NOMO-1 treated with dmso at 0.1 percent for 144 hours (cell line): Measurements from ENCODE around the gene CHPT1.
"Not testable (repeated sequence)": the region's sequence is repeated elsewhere in the genome, so short reads cannot be mapped to it uniquely, and the experiment has no call there.

Experiments used
- DNase-seq: peaks from one replicate; lab custom pipeline; 2025; ENCODE audit not compliant: unreplicated experiment; lab: John Stamatoyannopoulos, UW

Gene CHPT1

DNA sequence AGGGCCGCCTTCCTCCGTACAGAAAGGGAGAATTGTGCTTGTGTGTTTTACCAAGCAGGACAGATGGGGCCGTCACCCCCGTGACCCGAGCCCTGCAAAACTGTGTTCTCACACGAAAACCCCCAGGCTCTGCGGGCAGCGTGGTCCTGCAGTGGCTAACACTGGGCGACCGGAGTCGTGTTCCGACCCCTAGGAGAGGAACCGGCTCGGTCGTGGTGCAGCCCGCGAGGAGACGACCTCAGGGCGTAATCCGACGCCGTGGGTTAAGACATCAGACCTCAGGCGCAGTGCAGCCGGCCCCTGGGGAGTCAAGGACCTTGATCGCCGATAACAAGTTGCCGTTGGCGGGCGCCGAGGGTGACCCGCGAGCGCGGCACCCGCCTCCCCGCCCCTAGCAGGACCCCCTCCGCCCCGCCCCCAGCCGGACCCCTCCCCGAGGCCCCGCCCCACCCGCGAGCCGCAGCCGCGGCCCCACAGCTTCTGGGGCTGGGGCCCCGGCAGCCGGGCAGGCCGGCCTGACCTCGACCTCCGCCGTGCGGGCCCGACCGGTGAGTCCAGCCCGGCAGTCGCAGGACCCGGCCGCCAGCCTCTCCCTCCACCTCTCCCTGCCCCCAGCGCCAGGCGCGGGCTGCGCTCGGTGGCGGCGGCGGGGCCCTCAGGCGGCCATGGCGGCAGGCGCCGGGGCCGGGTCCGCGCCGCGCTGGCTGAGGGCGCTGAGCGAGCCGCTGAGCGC is at the start of gene CHPT1:
CHPT1 (plus strand) TSS at position 444 of the 733 bp plus-strand sequence; CDS start at position 666, 222 bp downstream.
- DNase-seq = no peak

DNA sequence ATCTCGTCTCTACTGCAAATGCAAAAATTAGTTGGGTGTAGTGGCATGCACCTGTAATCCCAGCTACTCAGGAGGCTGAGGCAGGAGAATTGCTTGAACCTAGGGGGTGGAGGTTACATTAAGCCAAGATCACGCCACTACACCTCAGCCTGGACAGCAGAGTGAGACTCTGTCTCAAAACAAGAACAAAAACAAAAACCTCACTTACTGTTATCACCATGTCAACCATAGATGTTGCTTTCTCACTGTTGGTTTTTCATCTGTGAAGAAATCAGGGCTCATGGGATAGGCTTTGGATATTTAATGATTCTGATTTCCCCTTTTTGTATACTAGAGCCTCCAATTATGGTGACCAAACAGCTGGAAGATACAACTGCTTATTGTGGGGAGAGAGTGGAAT is 49.7 kb upstream of the CHPT1 start:
- DNase-seq = no peak

DNA sequence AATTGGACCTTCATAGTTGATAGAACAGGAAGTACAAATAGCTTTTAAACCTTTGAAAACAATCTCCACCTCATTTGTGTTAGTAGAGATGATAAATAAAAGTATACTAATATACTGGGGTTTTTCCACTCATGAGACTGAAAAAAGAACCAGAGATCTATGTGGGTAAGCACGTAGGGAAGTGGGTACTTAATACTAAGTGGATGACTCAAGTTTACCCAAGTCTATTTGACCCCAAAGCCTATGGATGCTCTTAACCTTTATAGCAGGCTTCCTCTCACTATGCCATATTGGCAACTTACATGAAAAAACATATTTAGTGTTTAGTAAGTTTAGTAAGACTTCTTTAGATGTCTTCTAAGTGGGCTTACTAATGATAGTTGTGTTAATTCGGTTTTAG is 49.2 kb upstream of the CHPT1 start:
- no peak for DNase-seq

DNA sequence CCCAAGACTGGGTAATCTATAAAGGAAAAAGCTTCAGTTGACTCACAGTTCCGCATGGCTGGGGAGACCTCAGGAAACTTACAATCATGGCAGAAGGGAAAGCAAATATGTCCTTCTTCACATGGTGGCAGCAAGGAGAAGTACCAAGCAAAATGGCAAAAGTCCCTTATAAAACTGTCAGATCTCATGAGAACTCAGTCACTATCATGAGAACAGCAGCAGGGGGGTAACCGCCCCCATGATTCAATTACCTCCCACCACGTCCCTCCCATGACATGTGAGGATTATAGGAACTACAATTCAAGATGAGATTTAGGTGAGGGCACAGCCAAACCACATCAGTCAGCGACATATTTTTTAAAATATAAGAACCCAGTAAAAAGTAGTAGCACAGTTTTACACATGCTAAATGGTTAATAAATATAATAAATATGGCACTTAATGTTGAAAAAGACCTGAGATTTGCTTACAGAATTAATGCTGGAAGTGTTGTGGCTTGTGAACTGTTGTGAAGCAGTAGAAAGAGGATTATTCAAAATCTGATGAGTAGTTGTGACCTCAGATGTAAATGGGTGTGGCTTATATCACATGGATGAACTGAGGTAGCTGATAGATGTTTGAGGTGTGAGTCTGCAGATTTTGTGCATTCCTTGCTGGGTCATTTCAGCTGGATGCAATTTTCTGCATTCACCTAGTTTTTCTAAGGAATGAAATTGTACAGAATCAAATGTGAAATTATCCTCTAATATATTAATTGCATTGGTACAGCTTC is 46.9 kb upstream of the CHPT1 start:
- DNase-seq = no peak

DNA sequence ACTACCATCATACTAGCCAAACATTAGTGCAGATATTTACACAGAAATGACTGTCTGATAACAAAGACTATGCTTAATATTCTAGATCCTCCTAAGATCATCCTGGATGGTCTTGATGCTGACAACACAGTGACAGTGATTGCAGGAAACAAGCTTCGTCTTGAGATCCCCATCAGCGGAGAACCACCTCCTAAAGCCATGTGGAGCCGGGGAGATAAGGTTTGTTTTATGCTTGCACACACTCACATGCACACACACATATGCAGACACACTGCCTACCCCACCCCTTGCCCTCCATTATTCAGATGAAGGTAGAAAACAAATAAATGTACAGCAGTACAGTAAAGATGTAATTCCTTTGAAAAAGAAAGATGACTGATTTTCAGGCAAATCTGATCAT is 44.4 kb upstream of the CHPT1 start:
- no peak for DNase-seq

DNA sequence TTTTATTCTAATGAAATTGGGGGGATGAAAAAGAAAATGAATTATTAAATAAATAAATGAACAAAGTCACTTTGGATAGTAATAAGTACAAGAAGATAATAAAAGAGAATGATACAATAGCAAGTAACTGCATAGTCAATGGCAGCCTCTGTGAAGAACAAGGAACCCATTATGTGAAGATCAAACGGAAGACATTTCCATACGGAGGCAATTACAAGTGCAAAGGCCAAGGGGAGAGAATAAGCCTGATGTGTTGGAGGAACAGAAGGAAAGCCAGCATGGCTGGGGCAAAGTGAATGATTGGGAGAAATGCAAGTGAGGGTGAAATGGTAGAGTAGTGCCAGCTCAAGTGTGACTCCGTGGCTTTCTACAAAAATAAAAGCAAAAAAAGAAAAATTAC is 43.9 kb upstream of the CHPT1 start:
- no peak for DNase-seq

DNA sequence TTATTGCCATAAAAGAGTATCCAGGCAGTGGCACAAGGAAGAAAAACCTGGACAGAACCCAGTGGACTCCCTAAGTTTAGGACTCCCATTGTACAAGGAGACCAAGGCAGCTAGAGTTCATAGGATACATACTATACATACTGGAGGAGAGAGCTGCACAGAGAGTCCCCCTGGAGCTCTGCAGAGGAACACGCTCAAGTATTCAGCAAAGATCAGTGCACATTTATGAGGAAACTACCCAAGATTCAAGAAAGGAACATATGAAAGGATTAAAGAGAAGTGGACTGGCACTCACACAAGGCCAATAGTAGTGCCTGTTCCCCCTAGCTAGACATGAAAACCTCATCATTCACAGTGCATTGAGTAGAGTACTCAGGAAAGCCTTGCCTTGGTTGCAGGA is 43.0 kb upstream of the CHPT1 start:
- no peak for DNase-seq

DNA sequence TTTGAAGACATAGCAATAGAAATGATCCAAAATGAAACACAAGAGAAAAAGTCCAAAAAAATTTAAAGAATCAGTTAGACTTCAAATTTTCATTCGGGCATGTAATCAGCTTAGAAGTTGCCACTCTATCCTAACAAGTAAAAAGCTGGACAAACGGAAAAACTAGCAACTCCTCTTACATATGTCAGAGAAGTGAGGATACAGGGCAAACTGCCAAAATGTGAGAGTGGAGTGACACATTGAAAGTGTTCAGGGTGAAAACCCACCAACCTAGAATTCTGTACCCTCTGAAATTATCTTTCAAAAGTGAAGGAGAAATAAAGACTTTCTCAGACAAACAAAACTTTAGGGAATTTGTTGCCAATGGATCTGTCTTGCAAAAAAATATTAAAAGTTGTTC is 42.0 kb upstream of the CHPT1 start:
- no peak for DNase-seq

DNA sequence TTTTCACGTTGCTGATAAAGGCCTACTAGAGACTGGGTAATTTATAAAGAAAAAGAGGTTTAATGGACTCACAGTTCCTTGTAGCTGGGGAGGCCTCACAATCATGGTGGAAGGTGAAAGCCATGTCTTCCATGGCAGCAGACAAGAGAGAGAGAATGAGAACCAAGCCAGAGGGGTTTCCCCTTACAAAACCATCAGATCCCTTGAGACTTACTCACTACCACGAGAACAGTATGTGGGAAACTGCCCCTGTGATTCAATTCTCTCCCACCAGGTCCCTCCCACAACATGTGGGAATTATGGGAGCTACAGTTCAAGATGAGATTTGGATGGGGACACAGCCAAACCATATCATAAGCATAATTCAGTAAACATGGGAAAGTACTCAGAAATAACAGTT is 36.8 kb upstream of the CHPT1 start:
- DNase-seq = not testable (repeated sequence)

DNA sequence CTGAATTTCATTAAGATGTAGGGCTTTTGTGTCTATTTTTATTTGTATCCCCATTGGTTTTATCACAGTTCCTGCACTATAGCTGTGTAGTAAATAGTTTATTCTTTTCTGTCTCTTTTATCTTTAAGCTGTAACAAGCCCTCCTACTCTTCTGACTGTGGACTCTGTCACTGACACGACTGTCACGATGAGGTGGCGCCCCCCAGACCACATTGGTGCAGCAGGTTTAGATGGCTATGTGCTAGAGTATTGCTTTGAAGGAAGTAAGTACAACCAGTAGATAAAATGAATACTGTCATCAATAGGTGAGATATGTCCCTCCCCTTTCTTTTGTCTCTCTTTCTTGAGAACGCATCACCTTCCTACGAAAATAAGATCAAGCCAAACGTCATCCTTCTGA is 34.1 kb upstream of the CHPT1 start:
- DNase-seq = no peak

DNA sequence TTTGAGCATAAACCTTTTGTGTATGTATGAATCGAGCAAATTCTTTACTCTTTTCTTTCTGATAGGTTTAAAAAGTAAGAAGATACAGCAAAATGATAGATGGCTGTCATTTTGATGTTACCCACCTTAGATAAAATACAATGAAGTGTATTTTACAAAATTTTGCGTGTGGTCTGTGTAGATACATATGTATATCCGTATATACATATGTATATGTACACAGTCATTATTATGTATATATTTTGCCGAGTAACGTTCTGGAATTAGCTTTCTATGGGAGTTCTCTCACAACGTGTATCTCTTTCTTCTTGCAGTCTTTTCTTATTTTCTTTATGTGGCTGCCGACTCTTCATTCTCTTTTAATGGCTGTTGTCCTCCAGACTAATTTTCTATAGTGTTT is 32.4 kb upstream of the CHPT1 start:
- no peak for DNase-seq

DNA sequence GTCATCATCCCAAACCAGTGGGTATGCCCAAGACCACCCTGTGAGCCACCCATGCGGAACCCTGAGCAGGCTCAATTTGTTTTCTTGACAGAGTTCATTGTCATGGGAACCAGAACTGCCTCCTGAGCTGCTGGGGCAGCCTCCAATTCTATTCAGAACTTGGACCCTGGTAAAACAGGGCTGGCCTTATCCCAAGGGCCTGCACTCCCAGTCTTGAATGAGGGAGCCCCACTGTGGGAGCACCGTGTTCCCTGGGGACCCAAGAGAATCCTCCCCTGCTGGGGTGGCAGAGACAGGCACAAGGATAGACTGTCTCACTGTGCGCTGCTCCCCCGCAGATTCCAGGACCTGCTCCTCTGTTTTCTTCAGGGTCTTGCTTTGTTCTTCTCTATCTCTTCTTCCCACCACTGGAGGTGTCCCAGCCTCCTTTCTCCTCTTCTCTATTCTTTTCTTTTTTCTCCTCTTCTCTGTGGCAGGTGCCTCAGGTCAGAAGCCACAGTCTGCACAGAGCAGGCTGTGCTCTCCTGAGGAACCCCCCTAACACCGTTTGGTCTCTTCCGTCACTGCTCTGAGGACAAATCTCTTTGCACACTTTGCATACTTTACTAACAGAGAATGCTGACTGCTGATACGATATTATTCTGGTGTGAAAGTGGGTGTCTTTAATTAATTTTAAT is 31.2 kb upstream of the CHPT1 start:
- DNase-seq = no peak

DNA sequence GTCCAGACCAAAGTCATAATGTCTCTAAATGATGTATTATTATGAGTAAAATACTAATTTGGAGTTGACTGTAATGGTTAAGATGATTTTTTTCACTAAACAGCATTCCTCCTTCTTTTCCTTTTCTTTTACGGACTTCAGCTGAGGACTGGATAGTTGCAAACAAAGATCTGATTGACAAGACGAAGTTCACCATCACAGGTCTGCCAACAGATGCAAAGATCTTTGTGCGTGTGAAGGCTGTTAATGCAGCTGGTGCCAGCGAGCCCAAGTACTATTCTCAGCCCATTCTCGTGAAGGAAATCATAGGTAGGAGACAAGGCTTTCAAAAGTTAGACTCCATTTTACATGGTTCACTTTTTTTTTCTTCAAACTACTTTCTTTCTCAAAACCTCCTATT is 29.8 kb upstream of the CHPT1 start:
- no peak for DNase-seq

DNA sequence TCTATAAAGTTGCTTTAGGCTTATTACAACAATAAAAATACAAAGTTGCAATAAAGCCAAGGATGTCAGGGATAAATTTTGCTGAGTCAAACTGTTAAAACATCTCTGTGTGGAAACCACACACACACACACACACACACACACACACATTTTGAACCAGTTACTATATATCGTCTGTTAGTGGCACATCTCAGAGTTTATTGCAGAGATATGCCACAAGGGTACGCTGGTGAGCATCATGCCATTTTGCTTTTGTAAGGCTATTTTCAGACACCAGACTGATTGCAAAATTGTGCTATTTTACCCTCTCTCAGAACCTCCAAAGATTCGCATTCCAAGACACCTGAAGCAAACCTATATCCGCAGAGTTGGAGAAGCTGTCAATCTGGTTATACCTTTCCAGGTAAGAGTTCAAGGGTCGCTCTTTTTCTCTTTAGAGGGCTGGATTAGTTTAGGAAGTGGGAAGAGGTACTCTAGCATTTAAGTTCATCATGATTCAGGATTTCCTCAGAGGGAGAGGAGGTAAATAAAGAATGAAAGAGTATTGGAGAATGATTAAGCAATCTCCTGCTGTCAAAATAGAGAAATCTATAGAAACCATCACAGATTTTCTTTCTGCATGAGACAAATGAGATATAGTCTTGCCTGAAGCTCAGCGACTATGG is 27.3 kb upstream of the CHPT1 start:
- DNase-seq = peak; percentile 73

DNA sequence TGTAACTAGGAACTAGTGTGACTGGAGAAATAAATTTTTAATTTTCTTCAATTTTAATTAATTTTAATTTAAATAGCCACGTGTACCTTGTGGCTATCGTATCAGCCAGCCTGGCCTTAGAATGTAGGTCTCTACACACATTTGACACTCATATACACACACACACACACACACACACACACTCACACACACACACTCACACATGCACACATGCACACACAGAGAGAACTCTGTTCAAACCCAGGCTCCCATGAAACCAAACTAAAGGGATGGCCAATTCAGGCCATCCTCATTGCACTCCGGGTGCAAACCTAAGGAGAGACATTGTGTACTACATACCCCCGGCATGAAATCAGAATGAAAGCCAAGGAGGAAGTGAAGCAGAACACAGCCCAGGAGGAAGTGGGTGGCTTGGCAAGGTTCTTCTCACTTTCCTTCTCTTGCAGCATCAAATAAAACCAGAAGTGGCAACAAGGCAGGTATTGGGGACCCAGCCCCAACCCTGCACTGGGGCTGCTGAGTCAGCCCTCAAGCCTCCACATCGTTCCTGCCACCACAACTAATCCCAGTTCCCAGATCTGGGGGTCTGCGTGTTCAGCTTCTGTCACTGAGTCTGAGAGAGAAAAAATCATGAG is 26.2 kb upstream of the CHPT1 start:
- DNase-seq = peak; percentile 77

DNA sequence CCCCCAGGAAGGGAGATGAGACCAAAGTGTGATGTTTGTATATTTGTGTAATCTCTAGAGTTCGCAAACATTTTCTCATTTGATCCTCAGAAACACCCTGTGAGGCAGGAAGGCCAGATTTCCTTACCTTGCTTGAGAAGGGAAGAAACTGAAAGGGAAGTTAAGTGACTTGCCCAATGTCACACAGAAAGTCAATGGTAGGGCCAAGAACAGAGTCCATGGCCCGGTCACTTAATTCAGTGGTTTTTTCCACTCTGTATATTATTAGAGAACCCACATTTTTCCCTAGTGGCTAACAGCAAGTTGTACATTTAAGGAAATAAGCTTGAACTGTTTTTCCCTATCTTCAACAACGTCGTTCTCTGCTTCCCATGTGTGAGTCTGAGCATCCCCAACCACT is 25.6 kb upstream of the CHPT1 start:
- DNase-seq = no peak

DNA sequence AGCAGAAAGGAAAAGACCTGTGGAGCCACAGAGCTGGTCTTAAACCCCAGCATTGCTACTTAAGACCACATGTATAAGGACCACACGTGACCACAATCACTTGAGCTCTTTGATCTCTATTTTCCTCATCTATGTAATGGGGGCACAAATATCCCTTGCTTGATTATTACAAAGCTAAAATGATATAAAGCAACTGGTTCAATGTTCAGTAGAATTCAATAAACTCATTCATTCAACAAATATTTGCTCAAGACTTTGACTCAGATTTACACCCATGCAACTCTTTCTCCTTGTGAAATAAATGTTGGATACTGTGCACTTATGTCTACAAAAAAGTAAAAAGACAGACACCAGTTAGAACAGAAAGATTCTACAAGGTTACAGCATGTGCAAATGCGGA is 21.9 kb upstream of the CHPT1 start:
- DNase-seq = no peak

DNA sequence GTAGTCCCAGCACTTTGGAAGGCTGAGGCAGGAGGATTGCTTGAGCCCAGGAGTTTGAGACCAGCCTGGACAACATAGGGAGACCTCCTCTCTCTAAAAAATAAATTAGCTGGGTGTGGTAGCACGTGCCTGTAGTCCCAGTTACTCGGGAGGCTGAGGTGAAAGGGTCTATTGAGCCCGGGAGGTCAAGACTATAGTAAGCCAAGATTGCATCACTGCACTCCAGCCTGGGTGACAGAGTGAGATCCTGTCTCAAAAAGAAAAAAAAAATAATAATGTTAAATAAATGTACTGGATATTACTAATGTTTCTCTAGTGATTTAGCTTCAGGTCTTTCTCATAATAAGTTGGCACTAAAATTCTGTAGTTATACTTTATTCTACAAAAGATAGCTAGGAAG is 20.9 kb upstream of the CHPT1 start:
- DNase-seq = not testable (repeated sequence)

DNA sequence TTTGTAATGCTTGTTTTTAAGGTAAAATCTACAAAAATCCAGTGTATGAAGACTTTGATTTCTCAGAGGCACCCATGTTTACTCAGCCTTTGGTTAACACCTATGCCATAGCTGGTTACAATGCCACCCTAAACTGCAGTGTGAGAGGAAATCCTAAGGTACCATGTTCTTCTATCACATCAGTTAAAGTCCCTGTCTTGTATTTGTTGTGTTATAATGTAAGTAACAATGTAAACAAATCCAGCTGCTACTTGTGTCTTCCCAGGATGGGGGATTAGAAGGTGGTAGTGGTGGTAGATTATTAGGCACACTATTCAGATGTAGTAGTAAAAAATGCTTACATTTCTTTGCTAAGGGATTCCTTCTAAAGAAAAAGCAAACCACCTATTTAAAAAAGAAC is 19.4 kb upstream of the CHPT1 start:
- DNase-seq = no peak

DNA sequence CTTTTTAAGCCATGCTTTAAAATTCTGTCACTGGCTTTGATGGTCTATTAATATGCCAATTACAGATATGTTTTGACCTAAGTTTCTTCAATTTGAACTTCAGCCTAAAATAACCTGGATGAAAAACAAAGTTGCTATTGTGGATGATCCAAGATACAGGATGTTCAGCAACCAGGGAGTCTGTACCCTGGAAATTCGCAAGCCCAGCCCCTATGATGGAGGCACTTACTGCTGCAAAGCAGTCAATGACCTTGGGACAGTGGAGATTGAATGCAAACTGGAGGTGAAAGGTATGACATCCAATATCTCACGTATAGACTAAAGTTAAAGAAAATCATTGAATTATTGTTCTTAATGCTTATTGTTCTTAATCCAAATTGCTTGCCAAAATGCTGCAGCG is 17.2 kb upstream of the CHPT1 start:
- DNase-seq = no peak

DNA sequence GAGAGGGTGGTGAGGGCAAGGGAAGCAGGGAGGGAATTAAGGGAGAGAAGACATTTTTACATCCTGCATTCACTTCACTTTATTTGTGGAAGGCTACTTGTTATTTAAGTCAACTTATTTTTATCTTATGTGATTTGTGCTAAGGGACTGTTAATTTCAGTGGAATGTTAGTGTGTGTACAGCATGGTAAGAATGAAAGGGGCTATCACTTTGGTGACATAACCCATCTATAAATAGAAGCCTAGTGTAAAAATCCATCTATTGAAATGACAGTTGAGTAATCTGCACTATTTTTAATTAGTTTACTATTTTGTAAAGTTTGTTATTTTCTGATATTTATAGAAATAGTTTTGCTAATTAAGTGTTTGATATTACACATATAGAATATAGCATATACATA is 16.8 kb upstream of the CHPT1 start:
- DNase-seq = no peak
